ENCODE measurements around the gene ERICH6.

The ERICH6 gene

DNA sequence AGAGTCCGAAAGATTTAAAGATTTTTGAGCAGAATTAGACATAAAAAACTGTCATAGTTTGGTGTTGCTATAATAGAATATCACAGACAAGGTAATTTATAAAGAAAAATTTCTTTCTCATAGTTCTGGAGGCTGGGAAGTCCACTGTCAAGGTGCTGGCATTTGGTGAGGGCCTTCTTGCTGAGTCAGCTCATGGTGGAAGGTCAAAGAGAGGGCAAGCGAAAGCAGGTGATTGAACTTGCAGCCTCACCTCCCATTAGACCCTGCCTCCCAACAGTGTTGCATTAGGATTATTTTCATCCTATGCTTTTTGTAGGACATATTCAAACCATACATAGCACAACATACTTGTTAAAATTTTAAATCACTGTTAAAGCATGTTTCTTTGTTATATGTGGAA is 90.7 kb downstream of the ERICH6 start:
- DNase-seq (ENCODE audit: low spot score): no peak

GRCh38 chr3:150612494-150612893 is 91.2 kb downstream of the ERICH6 start:
- no peak for DNase-seq (ENCODE audit: low spot score)

DNA sequence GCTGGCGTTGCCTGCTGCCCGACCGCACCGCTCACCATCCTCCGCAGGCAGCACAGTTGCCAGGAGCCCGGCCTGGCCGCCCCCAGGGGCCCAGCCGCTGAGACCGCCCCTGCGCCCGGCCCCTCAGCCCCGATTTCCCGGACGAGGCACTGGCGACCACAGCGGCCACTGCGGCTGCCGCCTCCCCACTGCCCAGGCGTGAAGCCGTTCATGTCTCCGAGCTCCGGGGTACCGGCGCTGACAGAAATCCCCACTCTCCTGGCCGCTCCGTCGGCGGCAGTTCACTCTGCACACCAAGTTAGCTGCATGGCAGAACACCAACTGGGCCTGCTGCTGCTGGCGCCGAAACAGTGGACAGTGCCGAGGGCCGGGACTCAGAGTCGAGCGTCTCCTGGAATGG is 92.1 kb downstream of the ERICH6 start:
- no peak for DNase-seq (ENCODE audit: low spot score)

DNA sequence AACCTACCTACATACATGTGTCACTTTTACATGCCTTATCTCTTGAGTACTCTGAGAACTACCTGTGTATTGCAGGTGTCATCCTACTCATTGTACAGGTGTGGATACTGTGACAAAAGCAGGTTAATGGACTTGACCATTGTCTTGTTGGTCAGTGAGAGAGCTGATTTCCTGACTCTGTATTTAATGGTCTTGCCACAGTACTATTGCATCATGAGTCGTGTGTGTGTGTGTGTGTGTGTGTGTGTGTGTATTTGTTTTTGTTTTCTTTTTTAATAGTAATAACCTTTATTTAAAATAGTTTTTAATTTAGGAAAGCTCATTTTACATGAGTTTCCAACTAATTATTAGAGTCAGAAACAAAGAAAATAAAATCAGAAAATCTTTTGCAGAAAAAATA is 92.9 kb downstream of the ERICH6 start:
- DNase-seq (ENCODE audit: low spot score): no peak

- DNase-seq (ENCODE audit: low spot score): no peak
Measured at GRCh38 chr3:150609988-150610387, 93.7 kb downstream of the ERICH6 start.

Measured in ecto neural progenitor cell (in vitro differentiated cells).